GM23338 (cell line): ENCODE data around the gene NLRC4.
"Not testable (repeated sequence)": the region's sequence is repeated elsewhere in the genome, so short reads cannot be mapped to it uniquely, and the experiment has no call there.

Source experiments
- CREB1 ChIP-seq: fragments of 250-450 bp; sonication (Bioruptor Pico); IDR thresholded peaks from 2 replicates; pipeline ENCODE4 v1.5.0; 2020; ENCODE audit warnings: low read depth, mild to moderate bottlenecking, moderate library complexity
- CTCF ChIP-seq, 2 experiments: fragments of 200-600 bp in 1 of 2; sonication (generic) in 1 of 2; conservative IDR thresholded peaks; 2 replicates each; pipeline versions ENCODE4 v1.5.1 to v1.6.1; 2016 to 2017; ENCODE audit warnings: antibody characterized with exemption in 2 of 2, low read depth in 2 of 2, mild to moderate bottlenecking in 2 of 2, moderate library complexity in 1 of 2
- EZH2 ChIP-seq: fragments of 200-600 bp; sonication (generic); IDR thresholded peaks from one replicate; pipeline ENCODE4 v1.8.0; 2017; ENCODE audit warnings: antibody characterized with exemption, mild to moderate bottlenecking, low read depth; ENCODE audit not compliant: unreplicated experiment
- EZH2phosphoT487 ChIP-seq: fragments of 200-600 bp; sonication (generic); IDR thresholded peaks from one replicate; pipeline ENCODE4 v1.8.1; 2018; ENCODE audit warnings: antibody characterized with exemption; ENCODE audit not compliant: unreplicated experiment
- JUNB ChIP-seq: IDR thresholded peaks from one replicate; pipeline ENCODE4 v1.6.1; 2016; ENCODE audit warnings: antibody characterized with exemption; ENCODE audit not compliant: unreplicated experiment
- NANOG ChIP-seq: IDR thresholded peaks from 2 replicates; pipeline ENCODE4 v1.6.1; 2016; ENCODE audit warnings: antibody characterized with exemption, borderline replicate concordance
- POLR2AphosphoS5 ChIP-seq: IDR thresholded peaks from 2 replicates; pipeline ENCODE4 v1.6.1; 2016; ENCODE audit warnings: antibody characterized with exemption, low read depth
- REST ChIP-seq: IDR thresholded peaks from one replicate; pipeline ENCODE4 v1.6.1; 2018; ENCODE audit warnings: antibody characterized with exemption; ENCODE audit not compliant: unreplicated experiment
- ZNF114 ChIP-seq: fragments of 250-450 bp; sonication (Bioruptor Pico); IDR thresholded peaks from 2 replicates; pipeline ENCODE4 v1.5.0; 2020; ENCODE audit warnings: mild to moderate bottlenecking, moderate library complexity
- ZNF462 ChIP-seq: fragments of 250-450 bp; sonication (Bioruptor Pico); IDR thresholded peaks from 2 replicates; pipeline ENCODE4 v1.5.0; 2020; ENCODE audit warnings: mild to moderate bottlenecking, moderate library complexity

- TF ChIP-seq EZH2; CTCF (conservative IDR thresholded peaks at IDR 0.05; ENCODE audit: low read depth in 2 of 2); REST; POLR2AphosphoS5; JUNB; ZNF462 (CRISPR knock-in tag); EZH2phosphoT487; NANOG; CREB1 (CRISPR knock-in tag); ZNF114 (CRISPR knock-in tag): not testable (repeated sequence)
Observed at GRCh38 chr2:32293493-32293892, 28.8 kb upstream of the NLRC4 start.
